SK-N-SH treated with all-trans-retinoic acid at 6 μM for 48 hours (cell line): ENCODE measurements around the gene MAP2.
A peak's percentile ranks its signal among the peaks of the same experiment; 100 is the strongest.

Source experiments
- ATAC-seq: fragments of 200-7000 bp; cut with Tn5 transposase; 3 replicates; pipeline ENCODE4 v1.9.1; 2020; ENCODE audit warnings: mild to moderate bottlenecking, moderate library complexity
- ARNTL ChIP-seq: fragments of 450-650 bp; formaldehyde crosslinking; IDR thresholded peaks from 2 replicates; pipeline ENCODE4 v1.5.0; 2020; ENCODE audit warnings: low read depth, mild to moderate bottlenecking, moderate library complexity, borderline replicate concordance
- BACH2 ChIP-seq: fragments of 250-450 bp; sonication (Bioruptor Pico); IDR thresholded peaks from 2 replicates; pipeline ENCODE4 v1.9.0; 2021; ENCODE audit warnings: mild to moderate bottlenecking, borderline replicate concordance
- CSDC2 ChIP-seq: fragments of 250-450 bp; sonication (Bioruptor Pico); IDR thresholded peaks from 2 replicates; pipeline ENCODE4 v1.5.0; 2020; ENCODE audit warnings: mild to moderate bottlenecking, moderate library complexity
- ESRRG ChIP-seq: fragments of 250-450 bp; sonication (Bioruptor Pico); IDR thresholded peaks from 2 replicates; pipeline ENCODE4 v1.6.1; 2021; ENCODE audit warnings: mild to moderate bottlenecking
- GLIS3 ChIP-seq: fragments of 250-450 bp; sonication (Bioruptor Pico); IDR thresholded peaks from 2 replicates; pipeline ENCODE4 v1.5.0; 2020; ENCODE audit warnings: mild to moderate bottlenecking, moderate library complexity
- ISL1 ChIP-seq: fragments of 250-450 bp; sonication (Bioruptor Pico); IDR thresholded peaks from 2 replicates; pipeline ENCODE4 v2.1.2; 2022; ENCODE audit warnings: mild to moderate bottlenecking, moderate library complexity
- OSR1 ChIP-seq: fragments of 250-450 bp; sonication (Bioruptor Pico); IDR thresholded peaks from 2 replicates; pipeline ENCODE4 v1.8.0; 2022; ENCODE audit warnings: moderate library complexity, mild to moderate bottlenecking, inconsistent platforms
- PPARA ChIP-seq: fragments of 250-450 bp; sonication (Bioruptor Pico); IDR thresholded peaks from 2 replicates; pipeline ENCODE4 v1.5.0; 2020; ENCODE audit warnings: mild to moderate bottlenecking, borderline replicate concordance
- RARB ChIP-seq: fragments of 250-450 bp; sonication (Bioruptor Pico); IDR thresholded peaks from 2 replicates; pipeline ENCODE4 v1.8.0; 2021; ENCODE audit warnings: mild to moderate bottlenecking, moderate library complexity
- SNAI2 ChIP-seq: fragments of 250-450 bp; sonication (Bioruptor Pico); IDR thresholded peaks from 2 replicates; pipeline ENCODE4 v1.5.0; 2020; ENCODE audit warnings: mild to moderate bottlenecking, moderate library complexity
- TCF4 ChIP-seq: fragments of 250-450 bp; sonication (Bioruptor Pico); IDR thresholded peaks from 2 replicates; pipeline ENCODE4 v1.8.0; 2021; ENCODE audit warnings: mild to moderate bottlenecking, moderate library complexity, borderline replicate concordance
- TOX ChIP-seq: fragments of 250-450 bp; sonication (Bioruptor Pico); IDR thresholded peaks from 2 replicates; pipeline ENCODE4 v1.8.0; 2021; ENCODE audit warnings: mild to moderate bottlenecking, moderate library complexity, borderline replicate concordance
- ZC3H10 ChIP-seq: fragments of 250-450 bp; sonication (Bioruptor Pico); IDR thresholded peaks from 2 replicates; pipeline ENCODE4 v1.5.1; 2021; ENCODE audit warnings: mild to moderate bottlenecking, moderate library complexity
- ZFP3 ChIP-seq: fragments of 250-450 bp; sonication (Bioruptor Pico); IDR thresholded peaks from 2 replicates; pipeline ENCODE4 v1.5.0; 2020; ENCODE audit warnings: mild to moderate bottlenecking, moderate library complexity
- ZFP30 ChIP-seq: fragments of 450-650 bp; formaldehyde crosslinking; IDR thresholded peaks from 2 replicates; pipeline ENCODE4 v1.5.0; 2022; ENCODE audit warnings: mild to moderate bottlenecking, moderate library complexity
- ZNF565 ChIP-seq: fragments of 450-650 bp; formaldehyde crosslinking; conservative IDR thresholded peaks from 2 replicates; pipeline ENCODE4 v1.5.0; 2020; ENCODE audit warnings: low read depth, mild to moderate bottlenecking, moderate library complexity
- ZNF8 ChIP-seq: fragments of 450-650 bp; formaldehyde crosslinking; IDR thresholded peaks from 2 replicates; pipeline ENCODE4 v1.5.0; 2020; ENCODE audit warnings: mild to moderate bottlenecking, moderate library complexity
- TF ChIP-seq, protein P1 (sequence below): fragments of 250-450 bp; sonication (Bioruptor Pico); IDR thresholded peaks from 2 replicates; pipeline ENCODE4 v1.5.1; 2021; ENCODE audit warnings: mild to moderate bottlenecking, moderate library complexity
- TF ChIP-seq, protein P2 (sequence below): fragments of 250-450 bp; sonication (Bioruptor Pico); IDR thresholded peaks from 2 replicates; pipeline ENCODE4 v1.5.0; 2020; ENCODE audit warnings: mild to moderate bottlenecking, moderate library complexity
- TF ChIP-seq, protein P3 (sequence below): fragments of 250-450 bp; sonication (Bioruptor Pico); IDR thresholded peaks from 2 replicates; pipeline ENCODE4 v1.8.0; 2020; ENCODE audit warnings: mild to moderate bottlenecking, moderate library complexity, borderline replicate concordance

The MAP2 gene

DNA sequence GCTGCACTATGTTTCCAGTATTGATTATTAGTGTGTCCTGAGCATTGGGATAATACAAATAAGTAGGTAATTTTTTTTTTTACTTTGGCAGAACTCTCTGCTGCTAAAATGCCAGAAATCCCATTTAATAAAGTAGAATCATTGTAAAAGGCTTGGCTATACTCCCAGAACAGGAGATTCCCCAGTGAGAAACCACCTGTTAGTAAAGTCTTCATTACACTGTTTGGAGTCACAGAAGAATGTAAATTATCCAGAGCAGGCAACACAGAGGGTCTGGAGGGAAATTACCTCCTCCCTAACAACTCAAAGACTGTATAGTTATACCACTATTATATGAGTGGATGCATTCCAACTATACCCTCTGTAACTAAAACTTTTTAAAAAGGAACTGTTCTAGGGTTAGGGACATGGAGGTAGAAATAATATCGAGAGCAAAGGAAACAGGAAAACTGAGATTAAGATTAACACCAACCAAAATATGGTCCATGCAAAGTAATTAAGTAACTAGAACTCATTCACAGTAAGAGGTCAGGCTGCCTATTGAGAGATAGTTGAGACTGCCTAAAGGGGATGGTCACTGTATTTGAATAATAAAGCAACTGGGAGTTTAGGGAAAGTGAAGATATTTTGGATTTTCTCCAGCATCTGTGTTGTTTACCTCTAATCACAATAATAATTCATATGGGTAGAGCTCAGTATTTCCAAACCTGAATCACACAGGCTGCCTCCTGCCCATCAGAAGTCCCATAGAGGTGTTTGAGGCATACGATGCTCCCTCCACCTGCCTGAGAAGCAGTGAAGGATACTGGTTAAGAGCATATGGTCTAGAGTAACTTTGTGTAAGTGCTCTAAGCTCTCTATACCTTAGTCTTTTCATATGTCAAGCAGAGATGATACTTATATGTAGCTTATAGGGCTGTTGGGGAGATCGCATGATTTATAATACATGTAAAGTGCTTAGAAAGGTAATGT is 34.4 kb downstream of the MAP2 start:
- TF ChIP-seq ZNF8 (CRISPR knock-in tag): no peak
- peak; percentile 95 for TF ChIP-seq SNAI2 (CRISPR knock-in tag)
- peak; percentile 91 for TF ChIP-seq ISL1
- TF ChIP-seq, all 23 proteins: peak for 2
- ATAC-seq: peak; percentile 65

DNA sequence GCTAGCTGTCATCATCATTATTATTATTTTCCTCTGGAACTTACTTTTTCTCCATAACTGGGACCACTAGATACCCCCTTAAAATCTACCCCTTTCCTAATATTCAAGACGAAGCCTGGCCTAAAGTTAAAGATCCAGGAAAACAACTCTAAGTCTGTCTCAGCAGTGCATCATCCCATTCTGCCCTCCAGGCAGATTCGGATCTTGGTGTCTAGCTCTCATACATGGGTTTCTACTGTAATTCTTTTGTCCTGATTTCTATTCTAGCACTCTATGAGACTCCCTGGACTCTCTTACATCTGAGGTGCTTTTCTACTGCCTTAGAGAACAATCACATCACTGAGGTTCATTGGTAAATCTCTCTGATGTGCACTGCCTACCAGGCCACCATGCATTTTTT is 35.5 kb downstream of the MAP2 start:
- no peak for ATAC-seq
- TF ChIP-seq ESRRG: no peak
- TF ChIP-seq, protein P1, sequence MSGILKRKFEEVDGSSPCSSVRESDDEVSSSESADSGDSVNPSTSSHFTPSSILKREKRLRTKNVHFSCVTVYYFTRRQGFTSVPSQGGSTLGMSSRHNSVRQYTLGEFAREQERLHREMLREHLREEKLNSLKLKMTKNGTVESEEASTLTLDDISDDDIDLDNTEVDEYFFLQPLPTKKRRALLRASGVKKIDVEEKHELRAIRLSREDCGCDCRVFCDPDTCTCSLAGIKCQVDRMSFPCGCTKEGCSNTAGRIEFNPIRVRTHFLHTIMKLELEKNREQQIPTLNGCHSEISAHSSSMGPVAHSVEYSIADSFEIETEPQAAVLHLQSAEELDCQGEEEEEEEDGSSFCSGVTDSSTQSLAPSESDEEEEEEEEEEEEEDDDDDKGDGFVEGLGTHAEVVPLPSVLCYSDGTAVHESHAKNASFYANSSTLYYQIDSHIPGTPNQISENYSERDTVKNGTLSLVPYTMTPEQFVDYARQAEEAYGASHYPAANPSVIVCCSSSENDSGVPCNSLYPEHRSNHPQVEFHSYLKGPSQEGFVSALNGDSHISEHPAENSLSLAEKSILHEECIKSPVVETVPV (CRISPR knock-in tag): no peak
- TF ChIP-seq ARNTL: no peak
- TF ChIP-seq ZNF8 (CRISPR knock-in tag): no peak
- no peak for TF ChIP-seq SNAI2 (CRISPR knock-in tag)
- TF ChIP-seq ZNF565 (CRISPR knock-in tag): no peak
- TF ChIP-seq, protein P2, sequence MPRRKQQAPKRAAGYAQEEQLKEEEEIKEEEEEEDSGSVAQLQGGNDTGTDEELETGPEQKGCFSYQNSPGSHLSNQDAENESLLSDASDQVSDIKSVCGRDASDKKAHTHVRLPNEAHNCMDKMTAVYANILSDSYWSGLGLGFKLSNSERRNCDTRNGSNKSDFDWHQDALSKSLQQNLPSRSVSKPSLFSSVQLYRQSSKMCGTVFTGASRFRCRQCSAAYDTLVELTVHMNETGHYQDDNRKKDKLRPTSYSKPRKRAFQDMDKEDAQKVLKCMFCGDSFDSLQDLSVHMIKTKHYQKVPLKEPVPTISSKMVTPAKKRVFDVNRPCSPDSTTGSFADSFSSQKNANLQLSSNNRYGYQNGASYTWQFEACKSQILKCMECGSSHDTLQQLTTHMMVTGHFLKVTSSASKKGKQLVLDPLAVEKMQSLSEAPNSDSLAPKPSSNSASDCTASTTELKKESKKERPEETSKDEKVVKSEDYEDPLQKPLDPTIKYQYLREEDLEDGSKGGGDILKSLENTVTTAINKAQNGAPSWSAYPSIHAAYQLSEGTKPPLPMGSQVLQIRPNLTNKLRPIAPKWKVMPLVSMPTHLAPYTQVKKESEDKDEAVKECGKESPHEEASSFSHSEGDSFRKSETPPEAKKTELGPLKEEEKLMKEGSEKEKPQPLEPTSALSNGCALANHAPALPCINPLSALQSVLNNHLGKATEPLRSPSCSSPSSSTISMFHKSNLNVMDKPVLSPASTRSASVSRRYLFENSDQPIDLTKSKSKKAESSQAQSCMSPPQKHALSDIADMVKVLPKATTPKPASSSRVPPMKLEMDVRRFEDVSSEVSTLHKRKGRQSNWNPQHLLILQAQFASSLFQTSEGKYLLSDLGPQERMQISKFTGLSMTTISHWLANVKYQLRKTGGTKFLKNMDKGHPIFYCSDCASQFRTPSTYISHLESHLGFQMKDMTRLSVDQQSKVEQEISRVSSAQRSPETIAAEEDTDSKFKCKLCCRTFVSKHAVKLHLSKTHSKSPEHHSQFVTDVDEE (CRISPR knock-in tag): no peak
- no peak for TF ChIP-seq GLIS3 (CRISPR knock-in tag)
- no peak for TF ChIP-seq RARB (CRISPR knock-in tag)
- no peak for TF ChIP-seq ZC3H10 (CRISPR knock-in tag)
- no peak for TF ChIP-seq PPARA (CRISPR knock-in tag)
- TF ChIP-seq ZFP30 (CRISPR knock-in tag): no peak
- TF ChIP-seq ZFP3 (CRISPR knock-in tag): no peak
- TF ChIP-seq TOX (CRISPR knock-in tag): no peak
- TF ChIP-seq OSR1 (CRISPR knock-in tag): no peak
- no peak for TF ChIP-seq TCF4 (CRISPR knock-in tag)

DNA sequence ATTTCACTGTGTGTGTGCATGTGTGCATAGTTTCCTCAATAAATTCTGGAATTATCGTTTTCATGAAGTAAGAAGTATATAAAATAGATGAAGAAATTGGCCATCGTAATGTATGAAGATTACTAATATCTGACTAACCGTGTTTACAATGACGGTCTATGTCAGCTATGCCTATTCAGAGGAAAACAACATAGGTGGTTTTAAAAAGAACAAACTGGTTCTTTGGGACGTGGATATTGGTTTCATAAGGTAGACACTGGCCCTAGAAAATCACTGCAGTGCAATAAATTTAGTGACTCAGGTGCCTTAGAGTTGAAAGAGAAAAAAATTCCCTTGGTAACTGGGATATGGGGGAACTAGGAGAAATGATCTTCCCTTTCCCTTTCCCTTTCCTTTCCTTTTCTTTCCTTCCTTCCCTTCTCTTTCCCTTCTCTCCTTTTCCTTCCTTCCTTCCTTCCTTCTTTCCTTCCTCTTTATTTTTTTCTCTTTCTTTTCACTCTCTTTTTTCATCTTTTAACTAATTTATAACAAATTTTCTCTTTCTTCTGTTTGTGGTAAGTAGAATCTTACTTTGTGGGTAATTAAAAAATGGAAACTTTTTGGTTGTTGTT is 36.4 kb downstream of the MAP2 start:
- ATAC-seq: no peak
- TF ChIP-seq ZNF565 (CRISPR knock-in tag): no peak
- TF ChIP-seq, protein P2 (CRISPR knock-in tag): no peak
- no peak for TF ChIP-seq RARB (CRISPR knock-in tag)
- TF ChIP-seq, protein P3, sequence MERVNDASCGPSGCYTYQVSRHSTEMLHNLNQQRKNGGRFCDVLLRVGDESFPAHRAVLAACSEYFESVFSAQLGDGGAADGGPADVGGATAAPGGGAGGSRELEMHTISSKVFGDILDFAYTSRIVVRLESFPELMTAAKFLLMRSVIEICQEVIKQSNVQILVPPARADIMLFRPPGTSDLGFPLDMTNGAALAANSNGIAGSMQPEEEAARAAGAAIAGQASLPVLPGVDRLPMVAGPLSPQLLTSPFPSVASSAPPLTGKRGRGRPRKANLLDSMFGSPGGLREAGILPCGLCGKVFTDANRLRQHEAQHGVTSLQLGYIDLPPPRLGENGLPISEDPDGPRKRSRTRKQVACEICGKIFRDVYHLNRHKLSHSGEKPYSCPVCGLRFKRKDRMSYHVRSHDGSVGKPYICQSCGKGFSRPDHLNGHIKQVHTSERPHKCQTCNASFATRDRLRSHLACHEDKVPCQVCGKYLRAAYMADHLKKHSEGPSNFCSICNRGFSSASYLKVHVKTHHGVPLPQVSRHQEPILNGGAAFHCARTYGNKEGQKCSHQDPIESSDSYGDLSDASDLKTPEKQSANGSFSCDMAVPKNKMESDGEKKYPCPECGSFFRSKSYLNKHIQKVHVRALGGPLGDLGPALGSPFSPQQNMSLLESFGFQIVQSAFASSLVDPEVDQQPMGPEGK (CRISPR knock-in tag): no peak
- TF ChIP-seq GLIS3 (CRISPR knock-in tag): no peak
- TF ChIP-seq TOX (CRISPR knock-in tag): no peak
- TF ChIP-seq, protein P1 (CRISPR knock-in tag): no peak
- TF ChIP-seq OSR1 (CRISPR knock-in tag): no peak
- no peak for TF ChIP-seq PPARA (CRISPR knock-in tag)
- no peak for TF ChIP-seq CSDC2 (CRISPR knock-in tag)
- no peak for TF ChIP-seq BACH2 (CRISPR knock-in tag)
- no peak for TF ChIP-seq ZC3H10 (CRISPR knock-in tag)
- TF ChIP-seq, all 23 proteins: peak for 0
